ENCODE measurements around the gene ZFAND2A. TPM values are rescaled to one million over a fixed set of nuclear protein-coding genes. Genes with fewer than 3 reads are reported as not detected.

The ZFAND2A gene
- total RNA-seq, result 8.1 and 20.5 TPM in 2 replicates

GRCh38 chr7:1159891-1160669 lies at the start of gene ZFAND2A:
Gene ZFAND2A (minus strand): TSS chr7:1160196. CDS start chr7:1158212, 1,984 bp downstream.

Other genes starting within 250 kb of the ZFAND2A start
- 0.33 and 1.2 TPM in 2 replicates for gene ADAP1, start 205.5 kb downstream of the ZFAND2A start, total RNA-seq
- gene COX19, start 184.6 kb downstream of the ZFAND2A start, total RNA-seq, result 10.2 and 15.6 TPM in 2 replicates
- gene CYP2W1, start 177.0 kb downstream of the ZFAND2A start, total RNA-seq, result not detected in 2 replicates
- 2.1 and 2.7 TPM in 2 replicates for gene GPR146, start 115.7 kb downstream of the ZFAND2A start, total RNA-seq
- 3.0 and 4.5 TPM in 2 replicates for gene GPER1, start 72.1 kb downstream of the ZFAND2A start, total RNA-seq
- gene UNCX, start 72.7 kb upstream of the ZFAND2A start, total RNA-seq, result not detected in 2 replicates